Glutamatergic neuron (in vitro differentiated cells): ENCODE data around the gene TRPM1. TPM values are rescaled to one million over a fixed set of nuclear protein-coding genes. Genes with fewer than 3 reads are reported as not detected.

Source experiments
- DNase-seq: peaks from one replicate; pipeline ENCODE4 v3.0.0; 2022
- H3K27ac Mint-ChIP-seq: one replicate; pipeline ENCODE4 v1.8.0; 2020; ENCODE audit warnings: mild to moderate bottlenecking, mixed read lengths, inconsistent platforms; ENCODE audit not compliant: unreplicated experiment
- H3K27me3 Mint-ChIP-seq: one replicate; pipeline ENCODE4 v1.8.0; 2020; ENCODE audit warnings: mild to moderate bottlenecking, moderate library complexity, mixed read lengths, inconsistent platforms; ENCODE audit not compliant: unreplicated experiment
- H3K36me3 Mint-ChIP-seq: one replicate; pipeline ENCODE4 v1.8.0; 2020; ENCODE audit warnings: mild to moderate bottlenecking, mixed read lengths, inconsistent platforms; ENCODE audit not compliant: unreplicated experiment
- H3K4me1 Mint-ChIP-seq: one replicate; pipeline ENCODE4 v1.8.0; 2020; ENCODE audit warnings: mild to moderate bottlenecking, low read depth, mixed read lengths, inconsistent platforms; ENCODE audit not compliant: unreplicated experiment
- H3K4me3 Mint-ChIP-seq: one replicate; pipeline ENCODE4 v1.8.0; 2020; ENCODE audit warnings: mild to moderate bottlenecking, mixed read lengths, inconsistent platforms; ENCODE audit not compliant: unreplicated experiment
- H3K9me3 Mint-ChIP-seq: one replicate; pipeline ENCODE4 v1.8.0; 2020; ENCODE audit warnings: mild to moderate bottlenecking, moderate library complexity, mixed read lengths, inconsistent platforms; ENCODE audit not compliant: unreplicated experiment
- total RNA-seq: library from RNA; stranded (reverse); fragmentation: NEBNext Ultra II Directional; extraction: Animal tissue kit (Norgen Biotek cat#: 25700); gene quantifications from one replicate; pipeline ENCODE4 v1.2.1, GENCODE V29; 2021; ENCODE audit not compliant: unreplicated experiment
- TF ChIP-seq, protein P1 (sequence below): fragments of 200-600 bp; sonication (generic); IDR thresholded peaks from one replicate; pipeline ENCODE4 v1.5.0; 2021; ENCODE audit not compliant: partially characterized antibody, unreplicated experiment

The TRPM1 gene
- total RNA-seq, 1 donor from 2014 or later: not detected

DNA sequence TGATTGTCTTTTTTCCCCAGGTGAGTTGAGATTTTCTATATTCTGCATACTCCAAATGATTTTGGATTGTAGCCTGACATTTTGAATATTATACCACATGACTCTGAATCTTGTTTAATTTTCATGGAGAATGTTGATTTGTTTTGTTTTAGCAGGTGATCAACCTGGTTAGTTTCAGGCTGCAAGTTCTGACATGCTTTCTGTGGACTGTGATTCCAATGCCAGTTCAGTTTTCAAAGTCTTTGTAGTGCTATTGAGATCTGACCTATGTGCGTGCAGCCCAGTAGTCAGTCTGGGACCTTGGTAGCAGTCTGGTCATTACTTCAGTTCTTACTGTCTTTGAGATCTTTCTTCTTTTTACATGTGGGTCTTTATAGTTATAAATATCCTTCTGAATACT, 91.5 kb downstream of the TRPM1 start:
- Mint-ChIP-seq H3K4me3 (no peak overlapping the region), H3K9me3 (peaks cover 1% of the 10 kb centered on the region), H3K27me3 (peaks cover 2% of the 10 kb centered on the region), H3K4me1 (no peaks in the 10 kb centered on the region), H3K36me3 (no peaks in the 10 kb centered on the region), H3K27ac (no peak overlapping the region)
- TF ChIP-seq, protein P1, sequence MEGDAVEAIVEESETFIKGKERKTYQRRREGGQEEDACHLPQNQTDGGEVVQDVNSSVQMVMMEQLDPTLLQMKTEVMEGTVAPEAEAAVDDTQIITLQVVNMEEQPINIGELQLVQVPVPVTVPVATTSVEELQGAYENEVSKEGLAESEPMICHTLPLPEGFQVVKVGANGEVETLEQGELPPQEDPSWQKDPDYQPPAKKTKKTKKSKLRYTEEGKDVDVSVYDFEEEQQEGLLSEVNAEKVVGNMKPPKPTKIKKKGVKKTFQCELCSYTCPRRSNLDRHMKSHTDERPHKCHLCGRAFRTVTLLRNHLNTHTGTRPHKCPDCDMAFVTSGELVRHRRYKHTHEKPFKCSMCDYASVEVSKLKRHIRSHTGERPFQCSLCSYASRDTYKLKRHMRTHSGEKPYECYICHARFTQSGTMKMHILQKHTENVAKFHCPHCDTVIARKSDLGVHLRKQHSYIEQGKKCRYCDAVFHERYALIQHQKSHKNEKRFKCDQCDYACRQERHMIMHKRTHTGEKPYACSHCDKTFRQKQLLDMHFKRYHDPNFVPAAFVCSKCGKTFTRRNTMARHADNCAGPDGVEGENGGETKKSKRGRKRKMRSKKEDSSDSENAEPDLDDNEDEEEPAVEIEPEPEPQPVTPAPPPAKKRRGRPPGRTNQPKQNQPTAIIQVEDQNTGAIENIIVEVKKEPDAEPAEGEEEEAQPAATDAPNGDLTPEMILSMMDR: no peak
- DNase-seq: no peak

DNA sequence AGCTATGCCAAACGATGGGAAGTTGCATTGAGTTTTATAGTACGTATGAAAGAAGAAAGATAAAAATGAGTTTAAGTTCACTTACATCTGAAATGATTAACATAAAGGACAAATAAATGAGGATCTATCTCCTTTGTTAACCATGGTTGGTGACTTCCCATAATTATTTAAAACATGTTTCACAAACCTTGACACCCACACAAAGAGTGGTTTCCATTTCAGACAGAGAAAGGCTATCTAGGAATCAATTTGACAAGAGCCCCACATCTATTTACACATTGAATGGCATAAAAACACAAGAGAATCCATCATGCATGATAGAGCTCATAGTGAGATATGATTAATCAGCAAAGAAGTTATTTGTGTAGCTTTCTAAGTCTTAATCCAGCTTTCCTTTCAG, 95.9 kb downstream of the TRPM1 start:
- DNase-seq: no peak
- H3K36me3 Mint-ChIP-seq: no peaks in the 10 kb centered on the region
- peaks cover 4% of the 10 kb centered on the region for H3K4me1 Mint-ChIP-seq
- H3K27ac Mint-ChIP-seq: no peak overlapping the region
- no peaks in the 10 kb centered on the region for H3K27me3 Mint-ChIP-seq
- H3K9me3 Mint-ChIP-seq: peaks cover 2% of the 10 kb centered on the region
- H3K4me3 Mint-ChIP-seq: no peak overlapping the region
- TF ChIP-seq, protein P1: no peak

DNA sequence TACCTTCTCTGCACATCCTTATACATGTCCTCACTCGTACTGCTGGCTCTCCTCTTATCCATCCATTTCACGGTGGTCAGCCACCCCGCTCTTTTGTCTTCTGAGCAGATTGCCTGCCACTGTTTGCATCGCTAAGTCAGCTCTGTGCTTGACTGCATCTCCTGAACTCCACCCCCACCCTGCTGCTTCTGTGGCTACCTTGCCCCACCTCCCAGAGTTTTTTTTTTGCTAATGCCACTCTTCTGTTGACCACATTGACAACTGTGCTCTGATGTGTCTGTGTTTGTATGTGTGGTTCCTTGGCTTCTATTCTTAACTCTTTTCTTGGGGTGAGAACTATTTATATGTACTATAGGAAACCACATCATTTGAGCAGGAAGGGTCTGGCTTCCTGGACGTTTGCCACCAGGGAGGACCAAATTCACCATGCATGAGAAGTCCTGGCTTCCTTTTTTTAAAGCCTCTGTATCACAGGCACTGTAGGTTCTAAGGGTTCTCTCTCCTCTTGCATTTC, 97.2 kb downstream of the TRPM1 start:
- no peak overlapping the region for H3K27ac Mint-ChIP-seq
- TF ChIP-seq, protein P1: no peak
- no peak for DNase-seq

DNA sequence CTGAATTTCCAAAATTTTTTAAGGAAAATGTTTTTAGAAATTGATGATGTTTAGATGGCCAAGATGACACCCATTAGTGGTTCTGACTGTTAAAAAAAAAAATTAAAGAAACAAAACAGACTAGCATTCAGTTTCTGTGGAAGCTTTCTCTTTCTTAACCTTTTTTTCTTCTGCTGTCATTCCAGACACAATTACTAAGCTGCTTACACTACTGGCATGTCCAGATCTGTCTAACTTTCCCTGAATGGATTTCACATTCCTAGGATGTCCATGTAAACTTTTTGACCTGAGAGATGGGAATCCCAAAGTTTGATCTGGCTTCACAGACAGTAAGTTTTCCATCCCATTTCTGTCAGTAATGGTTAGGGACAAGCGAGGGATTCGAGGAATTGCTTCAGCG, 99.8 kb downstream of the TRPM1 start:
- H3K27ac Mint-ChIP-seq: no peak overlapping the region
- H3K9me3 Mint-ChIP-seq: peaks cover 2% of the 10 kb centered on the region
- no peaks in the 10 kb centered on the region for H3K36me3 Mint-ChIP-seq
- TF ChIP-seq, protein P1: no peak
- no peaks in the 10 kb centered on the region for H3K27me3 Mint-ChIP-seq
- DNase-seq: no peak
- peaks cover 4% of the 10 kb centered on the region for H3K4me1 Mint-ChIP-seq
- no peak overlapping the region for H3K4me3 Mint-ChIP-seq

More for the DNA sequence above, 97.2 kb downstream of the TRPM1 start:
- peaks cover 4% of the 10 kb centered on the region for H3K4me1 Mint-ChIP-seq
- H3K36me3 Mint-ChIP-seq: no peaks in the 10 kb centered on the region
- H3K27me3 Mint-ChIP-seq: no peaks in the 10 kb centered on the region
- peaks cover 2% of the 10 kb centered on the region for H3K9me3 Mint-ChIP-seq
- no peak overlapping the region for H3K4me3 Mint-ChIP-seq

DNA sequence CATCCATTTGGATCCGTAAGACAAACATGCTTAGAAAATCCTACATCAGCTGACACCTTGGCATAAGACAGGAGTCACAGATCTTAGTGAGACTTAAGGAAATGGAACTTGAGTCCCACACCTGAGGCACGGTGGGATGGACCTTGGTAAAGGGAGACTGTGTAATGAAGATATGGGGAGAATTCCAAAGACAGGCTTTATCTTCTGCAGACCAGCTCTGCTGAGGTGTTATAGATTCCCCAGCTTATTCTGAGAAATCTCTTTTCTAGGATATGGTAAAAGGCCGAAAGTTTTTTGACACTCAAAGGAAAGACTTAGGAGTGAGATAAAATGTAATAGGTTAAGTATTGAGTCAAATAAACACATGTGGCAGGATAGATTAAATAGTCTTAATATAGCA, 101.8 kb downstream of the TRPM1 start:
- Mint-ChIP-seq H3K9me3 (no peaks in the 10 kb centered on the region), H3K36me3 (no peaks in the 10 kb centered on the region), H3K27ac (no peak overlapping the region), H3K4me1 (peaks cover 4% of the 10 kb centered on the region), H3K27me3 (no peaks in the 10 kb centered on the region), H3K4me3 (no peak overlapping the region)
- TF ChIP-seq, protein P1: no peak
- no peak for DNase-seq
